Stomach (tissue), 9 donors: ENCODE results near the gene XRCC4. TPM values are rescaled to one million over a fixed set of nuclear protein-coding genes. Genes with fewer than 3 reads are reported as not detected.
A peak's percentile ranks its signal among the peaks of the same experiment; 100 is the strongest.

ENCODE experiments used
- DNase-seq, 2 donors: peaks; one replicate each; pipeline versions ENCODE4 v3.0.0 to v3.0.0-alpha.2; 2013 to 2019
- H3K27ac ChIP-seq, 5 donors: fragments of 200-600 bp in 4 of 5; sonication (generic) in 4 of 5; one replicate each; pipeline ENCODE4 v1.5.1; 2013 to 2019; ENCODE audit warnings: mild to moderate bottlenecking in 1 of 5, moderate library complexity in 1 of 5
- H3K27me3 ChIP-seq, 3 donors: fragments of 200-600 bp; sonication (generic); one replicate each; pipeline ENCODE4 v1.5.1; 2017 to 2019; ENCODE audit warnings: mixed run types in 1 of 3
- H3K36me3 ChIP-seq, 4 donors: fragments of 200-600 bp; sonication (generic); 1 replicate in 3 of 4; 2 replicates in 1 of 4; pipeline ENCODE4 v1.5.1; 2016 to 2019
- H3K4me1 ChIP-seq, 4 donors: fragments of 200-600 bp; sonication (generic); one replicate each; pipeline ENCODE4 v1.5.1; 2016 to 2019
- H3K4me3 ChIP-seq, 4 donors: fragments of 200-600 bp; sonication (generic) in 3 of 4; one replicate each; pipeline ENCODE4 v1.5.1; 2016 to 2019; ENCODE audit warnings: mild to moderate bottlenecking in 1 of 4
- H3K9me3 ChIP-seq, 4 donors: fragments of 200-600 bp; sonication (generic); one replicate each; pipeline ENCODE4 v1.5.1; 2016 to 2019
- EP300 ChIP-seq: sonication (generic); formaldehyde crosslinking; IDR thresholded peaks from one replicate; pipeline ENCODE4 v1.6.1; 2017; ENCODE audit warnings: antibody characterized with exemption
- POLR2A ChIP-seq, 4 donors: fragments of 450-650 bp; IDR thresholded peaks; one replicate each; pipeline ENCODE4 v1.6.1; 2016; ENCODE audit warnings: antibody characterized with exemption in 4 of 4, control low read depth in 2 of 4, mild to moderate bottlenecking in 1 of 4, moderate library complexity in 1 of 4
- POLR2AphosphoS5 ChIP-seq, 3 donors: sonication (generic); formaldehyde crosslinking; IDR thresholded peaks; one replicate each; pipeline ENCODE4 v1.6.1; 2016; ENCODE audit warnings: antibody characterized with exemption in 3 of 3
- WGBS, 5 donors: extraction: QIAGEN DNeasy Blood & Tissue Kit in 3 of 5; methylation state at CpG; one replicate each; pipeline versions ENCODE4 v1.1.5 to v1.1.7; 2013 to 2018; 5-methylcytosine and 5-hydroxymethylcytosine counted together
- intact Hi-C: fragments of 100-400 bp; cut with DNase I; formaldehyde crosslinking; loops from one replicate; pipeline ENCODE4 v1.15.1; 2023; ENCODE audit warnings: low total_unique reads
- polyA plus RNA-seq, 3 donors: library from polyadenylated mRNA; stranded (reverse); fragments of 200-250 nt; gene quantifications; one replicate each; pipeline ENCODE4 v1.2.3, GENCODE V29; 2013
- total RNA-seq, 5 donors: library from RNA; depleted of rRNA; stranded (reverse); fragments of >200 nt; gene quantifications; one replicate each; pipeline versions ENCODE4 v1.1.0 to v1.2.3, GENCODE V29; 2014 to 2016
- TF ChIP-seq, protein P1 (sequence below), 7 experiments: fragments of 450-650 bp in 4 of 7; fragments of 200-600 bp in 3 of 7; sonication (generic) in 3 of 7; IDR thresholded peaks; one replicate each; pipeline ENCODE4 v1.5.1; 2016 to 2019; ENCODE audit warnings: antibody characterized with exemption in 7 of 7, control low read depth in 2 of 7, mild to moderate bottlenecking in 1 of 7
- donor health status: healthy with polysubstance abuse.
- donor health status: Bipolar disorder and iron deficiency.
- donor health status: healthy.

The XRCC4 gene
- total and polyA plus RNA-seq, 8 donors = 0.45 to 14.2 (median 8.4) TPM; not detected in 1

DNA sequence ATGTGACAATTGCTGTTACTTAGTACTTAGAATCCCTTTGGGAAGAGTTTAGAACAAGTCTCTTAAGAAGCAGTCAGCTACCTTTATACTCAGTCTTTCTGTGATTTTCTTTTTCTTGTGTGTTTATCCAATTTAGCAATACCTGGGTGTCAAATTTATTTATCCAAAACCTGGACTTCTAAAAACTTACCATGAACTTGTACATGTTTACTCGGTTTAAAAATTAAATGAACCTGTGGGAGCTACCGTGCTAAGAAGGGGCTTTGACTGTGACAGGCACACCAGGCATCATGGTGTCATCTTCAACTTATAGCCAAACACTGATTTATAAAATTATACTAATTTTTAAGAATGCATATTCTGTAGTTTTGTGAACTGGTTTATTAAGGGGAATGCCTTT is 96.5 kb downstream of the XRCC4 start:
- Histone ChIP-seq H3K36me3 (no peaks in the 10 kb centered on the region), H3K9me3 (no peaks in the 10 kb centered on the region), H3K27ac (no peak overlapping the region), H3K4me1 (no peaks in the 10 kb centered on the region), H3K4me3 (no peak overlapping the region), H3K27me3 (no peaks in the 10 kb centered on the region)
- intact Hi-C loops = no loop called here
- 92 to 97% (median 96%) methylated on average over 2 of the region's 2 CpGs for WGBS, 5 donors
- DNase-seq = no peak
- TF ChIP-seq, protein P1, sequence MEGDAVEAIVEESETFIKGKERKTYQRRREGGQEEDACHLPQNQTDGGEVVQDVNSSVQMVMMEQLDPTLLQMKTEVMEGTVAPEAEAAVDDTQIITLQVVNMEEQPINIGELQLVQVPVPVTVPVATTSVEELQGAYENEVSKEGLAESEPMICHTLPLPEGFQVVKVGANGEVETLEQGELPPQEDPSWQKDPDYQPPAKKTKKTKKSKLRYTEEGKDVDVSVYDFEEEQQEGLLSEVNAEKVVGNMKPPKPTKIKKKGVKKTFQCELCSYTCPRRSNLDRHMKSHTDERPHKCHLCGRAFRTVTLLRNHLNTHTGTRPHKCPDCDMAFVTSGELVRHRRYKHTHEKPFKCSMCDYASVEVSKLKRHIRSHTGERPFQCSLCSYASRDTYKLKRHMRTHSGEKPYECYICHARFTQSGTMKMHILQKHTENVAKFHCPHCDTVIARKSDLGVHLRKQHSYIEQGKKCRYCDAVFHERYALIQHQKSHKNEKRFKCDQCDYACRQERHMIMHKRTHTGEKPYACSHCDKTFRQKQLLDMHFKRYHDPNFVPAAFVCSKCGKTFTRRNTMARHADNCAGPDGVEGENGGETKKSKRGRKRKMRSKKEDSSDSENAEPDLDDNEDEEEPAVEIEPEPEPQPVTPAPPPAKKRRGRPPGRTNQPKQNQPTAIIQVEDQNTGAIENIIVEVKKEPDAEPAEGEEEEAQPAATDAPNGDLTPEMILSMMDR (IDR thresholded peaks at IDR 0.05) = no peak
- no peak for TF ChIP-seq POLR2A (IDR thresholded peaks at IDR 0.05)
- TF ChIP-seq POLR2AphosphoS5 (IDR thresholded peaks at IDR 0.05) = no peak
- TF ChIP-seq EP300 = no peak

DNA sequence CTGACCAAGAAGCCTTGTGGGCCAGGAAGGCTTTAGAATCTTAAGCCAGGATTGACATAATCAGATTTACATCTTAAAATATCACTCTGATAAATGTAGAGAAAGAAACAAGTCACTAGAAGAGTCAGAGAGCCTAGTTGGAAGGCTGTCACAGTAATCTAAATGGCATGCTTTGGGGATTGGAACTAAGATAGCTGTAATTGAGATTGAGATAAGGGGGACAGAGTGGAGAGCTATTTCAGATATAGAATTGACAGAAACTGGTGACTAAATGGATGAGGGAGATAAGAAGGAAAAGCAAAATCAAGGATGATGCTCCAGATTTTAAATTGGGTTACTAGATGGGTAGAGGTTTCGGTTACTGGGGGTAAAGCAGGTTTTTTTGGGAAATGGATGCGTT is 100.5 kb downstream of the XRCC4 start:
- Histone ChIP-seq H3K9me3 (no peaks in the 10 kb centered on the region), H3K36me3 (no peaks in the 10 kb centered on the region), H3K4me1 (peaks cover 0 to 16% (median 0%) of the 10 kb centered on the region in 4 donors), H3K4me3 (no peak overlapping the region), H3K27ac (no peak overlapping the region), H3K27me3 (no peaks in the 10 kb centered on the region)
- WGBS, 5 donors = 96 to 100% (median 98%) methylated on average over 2 of the region's 2 CpGs
- DNase-seq = no peak
- intact Hi-C loops = no loop called here
- TF ChIP-seq, protein P1 (IDR thresholded peaks at IDR 0.05) = no peak
- TF ChIP-seq POLR2AphosphoS5 (IDR thresholded peaks at IDR 0.05) = no peak
- no peak for TF ChIP-seq EP300
- no peak for TF ChIP-seq POLR2A (IDR thresholded peaks at IDR 0.05)

DNA sequence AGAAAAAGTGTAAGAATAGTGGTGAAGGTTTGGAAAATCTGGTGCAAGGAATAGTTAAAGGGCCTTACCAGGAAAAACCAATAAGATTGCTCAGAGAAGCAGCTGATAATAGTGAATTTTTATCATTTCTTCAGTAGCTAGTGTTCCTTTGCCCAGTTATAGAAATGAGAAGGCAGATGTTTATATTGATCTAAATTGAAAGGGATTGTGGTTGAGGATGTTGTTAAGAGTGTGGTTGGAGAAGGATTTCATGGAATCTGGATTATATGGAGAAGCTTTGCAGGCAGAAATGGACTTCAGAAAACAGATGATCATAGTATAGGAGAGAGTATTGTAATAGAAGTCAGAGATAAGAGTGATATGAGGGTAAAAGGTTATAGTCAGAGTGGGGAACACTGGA is 102.6 kb downstream of the XRCC4 start:
- Histone ChIP-seq H3K27ac (no peak overlapping the region), H3K27me3 (no peaks in the 10 kb centered on the region), H3K4me1 (peaks cover 0 to 16% (median 0%) of the 10 kb centered on the region in 4 donors), H3K36me3 (no peaks in the 10 kb centered on the region), H3K9me3 (no peaks in the 10 kb centered on the region), H3K4me3 (no peak overlapping the region)
- intact Hi-C loops = no loop called here
- no peak for DNase-seq
- TF ChIP-seq POLR2AphosphoS5 (IDR thresholded peaks at IDR 0.05) = no peak
- TF ChIP-seq POLR2A (IDR thresholded peaks at IDR 0.05) = no peak
- no peak for TF ChIP-seq EP300
- TF ChIP-seq, protein P1 (IDR thresholded peaks at IDR 0.05) = no peak

DNA sequence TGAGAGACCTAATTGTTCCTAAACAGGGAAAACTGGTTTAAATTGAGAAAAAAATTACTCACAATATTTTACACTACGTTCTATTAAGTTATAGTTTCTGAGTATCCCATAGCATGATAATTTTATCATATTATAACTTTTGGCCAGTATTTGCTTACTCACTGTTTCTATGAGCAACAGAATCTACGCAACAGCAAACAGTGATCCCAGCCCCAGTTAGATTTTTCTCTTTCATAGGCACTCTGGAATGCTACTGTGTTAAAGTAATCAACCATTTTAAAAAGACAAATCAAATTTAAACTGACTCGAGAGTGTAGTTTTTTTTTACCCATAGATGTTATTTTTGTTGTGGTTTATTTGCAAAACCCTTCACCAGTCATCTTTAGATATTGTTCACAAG is 107.2 kb downstream of the XRCC4 start:
- H3K9me3 ChIP-seq = no peaks in the 10 kb centered on the region
- 50 to 86% (median 79%) methylated on average over 3 of the region's 3 CpGs for WGBS, 5 donors
- H3K27me3 ChIP-seq = no peaks in the 10 kb centered on the region
- intact Hi-C loops = no loop called here
- H3K36me3 ChIP-seq = no peaks in the 10 kb centered on the region
- H3K4me1 ChIP-seq = peaks cover 0 to 16% (median 0%) of the 10 kb centered on the region in 4 donors
- no peak for TF ChIP-seq POLR2A (IDR thresholded peaks at IDR 0.05)
- TF ChIP-seq, protein P1 (IDR thresholded peaks at IDR 0.05) = no peak
- TF ChIP-seq POLR2AphosphoS5 (IDR thresholded peaks at IDR 0.05) = no peak
- TF ChIP-seq EP300 = no peak
- no peak overlapping the region for H3K27ac ChIP-seq
- DNase-seq = peak in 1 of 2 donors; percentile 19
- H3K4me3 ChIP-seq = no peak overlapping the region
